ENCODE results near the gene AP1S2. TPM values are rescaled to one million over a fixed set of nuclear protein-coding genes. Genes with fewer than 3 reads are reported as not detected.

The AP1S2 gene
- total RNA-seq, 1 donor from 2014 or later = 873 TPM

DNA sequence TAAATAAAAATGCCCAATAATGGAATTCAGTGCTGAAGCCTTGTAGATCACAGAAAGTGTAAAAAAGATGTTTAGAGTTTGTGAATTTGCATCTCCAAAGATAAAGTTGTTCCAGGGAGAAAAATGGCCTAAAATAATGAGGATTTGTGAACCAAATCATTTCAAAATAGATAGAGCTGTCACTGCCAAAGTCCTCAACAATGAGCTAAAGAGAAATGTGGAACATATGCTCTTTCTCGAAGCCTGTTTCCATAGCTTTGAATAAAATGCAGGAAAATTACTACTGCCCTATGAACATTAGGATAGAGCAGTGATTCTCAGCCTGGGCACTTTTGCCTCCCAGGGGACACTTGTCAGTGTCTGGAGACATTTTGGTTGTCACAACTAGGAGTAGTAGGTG lies 3.4 kb upstream of the AP1S2 start:
- no peak overlapping the region for H3K4me2 ChIP-seq
- H3K79me2 ChIP-seq (ENCODE audit: low read depth) = peaks cover 14% of the 10 kb centered on the region
- H3K9ac ChIP-seq = no peak overlapping the region
- H3K27ac Mint-ChIP-seq = no peak overlapping the region
- no peak overlapping the region for H3K4me3 Mint-ChIP-seq
- no peak for DNase-seq (ENCODE audit: low spot score)
- peaks cover 10% of the 10 kb centered on the region for H4K20me1 ChIP-seq (ENCODE audit: low read depth)
- H3K9me3 Mint-ChIP-seq = peaks cover 3% of the 10 kb centered on the region
- H3K9me3 ChIP-seq (ENCODE audit: low read depth) = no peaks in the 10 kb centered on the region
- peaks cover 11% of the 10 kb centered on the region for H3K4me1 ChIP-seq
- no peaks in the 10 kb centered on the region for H3K36me3 ChIP-seq
- peaks cover 3% of the 10 kb centered on the region for H3K36me3 Mint-ChIP-seq
- H3F3A ChIP-seq (ENCODE audit: low read depth) = peaks cover 24% of the 10 kb centered on the region
- H2AFZ ChIP-seq (replicated peaks) = no peak overlapping the region
- no peak overlapping the region for H3K27ac ChIP-seq
- H3K27me3 Mint-ChIP-seq (ENCODE audit: insufficient read depth, low read depth) = no peaks in the 10 kb centered on the region
- TF ChIP-seq EZH2 (IDR thresholded peaks at IDR 0.05) = no peak
- TF ChIP-seq, protein P1, sequence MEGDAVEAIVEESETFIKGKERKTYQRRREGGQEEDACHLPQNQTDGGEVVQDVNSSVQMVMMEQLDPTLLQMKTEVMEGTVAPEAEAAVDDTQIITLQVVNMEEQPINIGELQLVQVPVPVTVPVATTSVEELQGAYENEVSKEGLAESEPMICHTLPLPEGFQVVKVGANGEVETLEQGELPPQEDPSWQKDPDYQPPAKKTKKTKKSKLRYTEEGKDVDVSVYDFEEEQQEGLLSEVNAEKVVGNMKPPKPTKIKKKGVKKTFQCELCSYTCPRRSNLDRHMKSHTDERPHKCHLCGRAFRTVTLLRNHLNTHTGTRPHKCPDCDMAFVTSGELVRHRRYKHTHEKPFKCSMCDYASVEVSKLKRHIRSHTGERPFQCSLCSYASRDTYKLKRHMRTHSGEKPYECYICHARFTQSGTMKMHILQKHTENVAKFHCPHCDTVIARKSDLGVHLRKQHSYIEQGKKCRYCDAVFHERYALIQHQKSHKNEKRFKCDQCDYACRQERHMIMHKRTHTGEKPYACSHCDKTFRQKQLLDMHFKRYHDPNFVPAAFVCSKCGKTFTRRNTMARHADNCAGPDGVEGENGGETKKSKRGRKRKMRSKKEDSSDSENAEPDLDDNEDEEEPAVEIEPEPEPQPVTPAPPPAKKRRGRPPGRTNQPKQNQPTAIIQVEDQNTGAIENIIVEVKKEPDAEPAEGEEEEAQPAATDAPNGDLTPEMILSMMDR (IDR thresholded peaks at IDR 0.05) = no peak
- TF ChIP-seq EZH2phosphoT487 (IDR thresholded peaks at IDR 0.05) = no peak
- no peaks in the 10 kb centered on the region for H3K27me3 ChIP-seq
- H3K4me3 ChIP-seq = no peak overlapping the region
- peaks cover 15% of the 10 kb centered on the region for H3K4me1 Mint-ChIP-seq

DNA sequence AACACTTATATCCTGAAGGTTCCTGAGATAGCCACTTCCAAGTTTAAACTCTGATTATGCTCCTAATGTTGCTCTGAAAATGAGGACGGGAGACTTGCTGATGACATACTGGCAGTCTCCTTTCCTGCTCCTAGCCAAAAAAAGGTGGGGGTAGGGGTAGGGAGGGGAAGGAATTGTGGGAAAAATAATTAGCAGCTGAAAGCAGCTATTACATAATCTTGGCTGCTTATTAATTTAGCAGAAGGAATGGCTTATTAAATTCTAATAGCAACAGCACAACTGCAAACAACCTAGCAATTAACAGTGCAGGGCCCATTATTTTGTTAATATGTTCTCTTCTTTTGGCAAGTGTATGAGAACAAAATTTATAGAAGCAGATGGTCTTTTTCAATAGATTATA lies 2.0 kb upstream of the AP1S2 start:
- Histone ChIP-seq H3K4me2 (peak overlapping the region; percentile 88), H3K9ac (no peak overlapping the region), H4K20me1 (ENCODE audit: low read depth) (peaks cover 25% of the 10 kb centered on the region), H3K27me3 (no peaks in the 10 kb centered on the region), H3F3A (ENCODE audit: low read depth) (peaks cover 25% of the 10 kb centered on the region), H3K4me3 (peak overlapping the region; percentile 92), H3K36me3 (peaks cover 10% of the 10 kb centered on the region), H3K9me3 (ENCODE audit: low read depth) (no peaks in the 10 kb centered on the region), H3K79me2 (ENCODE audit: low read depth) (peaks cover 28% of the 10 kb centered on the region), H3K4me1 (peaks cover 22% of the 10 kb centered on the region), H3K27ac (no peak overlapping the region), H2AFZ (replicated peaks) (peak overlapping the region; percentile 14)
- H3K27me3 Mint-ChIP-seq (ENCODE audit: insufficient read depth, low read depth) = no peaks in the 10 kb centered on the region
- no peak for TF ChIP-seq EZH2 (IDR thresholded peaks at IDR 0.05)
- TF ChIP-seq, protein P1 (IDR thresholded peaks at IDR 0.05) = no peak
- TF ChIP-seq EZH2phosphoT487 (IDR thresholded peaks at IDR 0.05) = no peak
- H3K9me3 Mint-ChIP-seq = peaks cover 3% of the 10 kb centered on the region
- peaks cover 25% of the 10 kb centered on the region for H3K4me1 Mint-ChIP-seq
- H3K4me3 Mint-ChIP-seq = peak overlapping the region; percentile 93
- H3K27ac Mint-ChIP-seq = peak overlapping the region; percentile 10
- H3K36me3 Mint-ChIP-seq = peaks cover 3% of the 10 kb centered on the region
- DNase-seq (ENCODE audit: low spot score) = no peak

DNA sequence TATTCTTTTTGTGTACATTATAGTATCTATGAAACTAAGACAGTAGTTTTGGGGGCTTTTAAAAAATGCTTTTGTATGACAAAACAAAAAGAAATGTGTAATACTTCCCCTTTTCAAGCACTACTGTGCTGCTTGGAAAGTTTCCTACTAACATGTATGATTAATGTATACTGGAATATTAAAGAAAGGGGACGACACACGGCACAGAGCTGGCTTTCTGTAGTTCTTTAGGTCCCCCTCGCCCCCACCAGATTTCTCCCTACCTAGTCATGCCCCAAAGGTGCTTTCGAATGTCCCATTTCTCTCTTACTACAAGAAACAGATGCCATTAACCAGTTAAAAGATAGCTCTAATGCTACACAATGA lies 1.6 kb upstream of the AP1S2 start:
- H3K4me1 ChIP-seq = peaks cover 26% of the 10 kb centered on the region
- Mint-ChIP-seq H3K27ac (peak overlapping the region; percentile 10), H3K27me3 (ENCODE audit: insufficient read depth, low read depth) (no peaks in the 10 kb centered on the region), H3K9me3 (no peaks in the 10 kb centered on the region), H3K4me1 (peaks cover 28% of the 10 kb centered on the region), H3K36me3 (peaks cover 4% of the 10 kb centered on the region), H3K4me3 (peak overlapping the region; percentile 93)
- H2AFZ ChIP-seq (replicated peaks) = peak overlapping the region; percentile 14
- H3K36me3 ChIP-seq = peaks cover 11% of the 10 kb centered on the region
- peak overlapping the region; percentile 92 for H3K4me3 ChIP-seq
- peaks cover 27% of the 10 kb centered on the region for H4K20me1 ChIP-seq (ENCODE audit: low read depth)
- no peaks in the 10 kb centered on the region for H3K27me3 ChIP-seq
- H3K4me2 ChIP-seq = peak overlapping the region; percentile 88
- TF ChIP-seq, protein P1 (IDR thresholded peaks at IDR 0.05) = no peak
- no peak for TF ChIP-seq EZH2phosphoT487 (IDR thresholded peaks at IDR 0.05)
- no peak for TF ChIP-seq EZH2 (IDR thresholded peaks at IDR 0.05)
- no peak for DNase-seq (ENCODE audit: low spot score)
- H3K9me3 ChIP-seq (ENCODE audit: low read depth) = no peaks in the 10 kb centered on the region
- no peak overlapping the region for H3K27ac ChIP-seq
- H3F3A ChIP-seq (ENCODE audit: low read depth) = peaks cover 29% of the 10 kb centered on the region
- H3K9ac ChIP-seq = no peak overlapping the region
- peaks cover 33% of the 10 kb centered on the region for H3K79me2 ChIP-seq (ENCODE audit: low read depth)
